ENCODE data around the gene PLCG2. TPM values are rescaled to one million over a fixed set of nuclear protein-coding genes. Genes with fewer than 3 reads are reported as not detected.

The PLCG2 gene
- total RNA-seq, 1 experiment from 2014 or later, result 3.8 TPM

DNA sequence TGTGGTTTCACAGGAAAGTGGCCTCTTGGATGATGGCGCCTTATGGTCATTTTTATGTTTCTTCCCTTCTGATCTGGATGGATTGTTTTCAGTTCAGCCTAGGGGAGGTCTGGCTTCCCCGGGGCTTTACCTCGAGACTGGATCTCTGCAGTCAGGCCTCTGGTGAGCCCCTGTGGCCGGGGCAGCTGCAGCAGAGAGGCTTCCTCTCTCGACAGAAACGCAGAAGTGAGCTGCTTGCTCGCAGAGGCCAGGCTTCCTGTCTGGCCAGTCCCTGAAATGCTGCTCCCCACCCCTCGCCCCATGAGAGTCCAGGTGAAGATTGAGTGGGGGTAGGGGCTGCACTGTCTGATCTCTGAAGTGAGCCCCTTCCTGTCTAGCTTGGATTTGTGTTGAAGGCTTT, 44.0 kb downstream of the PLCG2 start:
- DNase-seq (ENCODE audit: low read depth, low spot score), result no peak
- in situ Hi-C loops (cut with HindIII; ENCODE audit: low pct_unique_long_range_greater_than_20kb, low sequenced_read_pairs), result no loop called here

DNA sequence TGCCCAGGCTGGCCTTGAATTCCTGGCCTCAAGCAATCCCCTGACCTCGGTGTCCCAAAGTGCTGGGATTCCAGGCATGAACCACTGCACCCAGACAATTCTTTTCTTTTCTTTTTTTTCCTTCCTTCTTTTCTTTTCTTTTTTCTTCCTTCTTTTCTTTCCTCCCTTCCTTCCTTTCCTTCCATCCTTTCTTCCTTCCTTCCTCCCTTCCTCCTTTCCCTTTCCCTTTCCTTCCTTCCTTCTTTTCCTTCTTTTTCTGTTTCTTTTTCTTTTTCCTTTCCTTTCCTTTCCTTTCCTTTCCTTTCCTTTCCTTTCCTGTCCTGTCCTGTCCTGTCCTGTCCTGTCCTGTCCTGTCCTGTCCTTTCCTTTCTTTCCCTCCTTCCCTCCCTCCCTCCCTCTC, 44.6 kb downstream of the PLCG2 start:
- DNase-seq (ENCODE audit: low read depth, low spot score), result no peak
- in situ Hi-C loops (cut with HindIII; ENCODE audit: low pct_unique_long_range_greater_than_20kb, low sequenced_read_pairs), result no loop called here

DNA sequence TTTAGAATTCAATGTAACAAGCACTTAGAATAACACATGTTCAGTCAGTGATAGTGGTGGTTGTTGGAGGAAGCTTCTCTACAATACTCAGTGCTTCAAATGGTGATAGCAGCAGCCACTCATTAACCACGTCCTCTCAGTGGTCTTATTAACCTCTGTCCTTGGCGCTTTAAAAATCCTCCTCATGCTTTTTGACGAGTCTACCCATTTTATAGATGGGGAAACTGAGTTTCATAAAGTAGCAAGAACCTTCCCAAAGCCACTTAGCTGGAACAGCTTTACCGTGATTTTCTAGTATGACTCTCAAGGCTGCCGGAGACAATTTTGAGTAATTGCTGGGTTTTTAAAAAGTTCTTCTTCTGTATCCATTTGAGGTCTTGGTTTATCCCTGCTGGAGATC, 47.4 kb downstream of the PLCG2 start:
- DNase-seq (ENCODE audit: low read depth, low spot score), result no peak
- in situ Hi-C loops (cut with HindIII; ENCODE audit: low pct_unique_long_range_greater_than_20kb, low sequenced_read_pairs), result no loop called here

DNA sequence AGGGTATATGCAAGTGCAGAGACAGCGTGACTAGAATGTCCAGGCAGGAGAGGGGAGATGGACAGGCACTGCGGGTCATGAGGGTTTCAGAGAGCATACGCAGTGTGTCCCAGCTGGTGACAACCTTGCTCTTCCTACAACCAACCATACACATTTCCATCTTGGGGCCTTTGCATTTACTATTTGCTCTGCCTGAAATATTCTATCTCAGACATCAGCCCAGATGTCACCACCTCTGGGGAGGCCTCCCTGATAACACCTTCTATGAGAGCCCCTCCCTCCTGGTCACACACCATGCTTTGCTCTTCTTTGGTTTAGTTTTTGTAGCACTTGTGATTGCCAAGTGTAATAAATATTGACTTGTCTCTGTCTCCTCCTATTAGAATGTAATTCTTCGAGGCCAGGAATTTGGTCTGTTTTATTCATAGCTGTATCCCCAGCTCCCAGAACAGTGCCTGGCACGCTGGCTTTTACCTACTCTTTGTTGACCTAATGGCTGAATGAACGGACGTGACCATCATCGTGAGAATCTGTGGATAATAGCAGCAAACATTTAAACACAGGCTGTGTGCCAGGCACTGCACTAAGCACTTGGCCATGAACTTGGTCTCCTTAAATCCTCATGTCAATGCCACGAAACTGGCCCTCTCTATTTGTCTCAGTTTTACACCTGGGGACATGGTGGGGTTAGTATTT, 51.9 kb downstream of the PLCG2 start:
- no peak for DNase-seq (ENCODE audit: low read depth, low spot score)
- in situ Hi-C loops (cut with HindIII; ENCODE audit: low pct_unique_long_range_greater_than_20kb, low sequenced_read_pairs), result no loop called here

DNA sequence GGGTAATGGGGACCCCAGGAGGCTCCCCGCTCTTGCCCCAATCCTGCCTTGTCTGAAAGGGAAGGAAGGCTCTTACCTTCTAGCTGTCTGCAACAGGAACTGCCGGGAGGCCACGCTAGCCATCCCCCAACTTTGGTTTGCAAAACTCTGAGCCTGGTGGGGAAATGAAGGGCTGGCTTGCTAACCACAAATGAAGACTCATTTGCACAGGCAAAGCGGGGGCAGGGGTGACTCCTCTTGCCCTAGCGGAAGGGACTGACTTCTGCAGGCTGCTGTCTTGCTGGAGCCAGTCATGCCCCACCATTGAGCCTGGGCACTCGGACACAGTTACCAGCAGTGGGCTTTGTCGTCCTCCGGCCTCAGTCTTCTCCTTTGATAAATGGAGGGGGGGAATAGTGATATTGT, 52.6 kb downstream of the PLCG2 start:
- DNase-seq (ENCODE audit: low read depth, low spot score), result no peak
- in situ Hi-C loops (cut with HindIII; ENCODE audit: low pct_unique_long_range_greater_than_20kb, low sequenced_read_pairs), result no loop called here

DNA sequence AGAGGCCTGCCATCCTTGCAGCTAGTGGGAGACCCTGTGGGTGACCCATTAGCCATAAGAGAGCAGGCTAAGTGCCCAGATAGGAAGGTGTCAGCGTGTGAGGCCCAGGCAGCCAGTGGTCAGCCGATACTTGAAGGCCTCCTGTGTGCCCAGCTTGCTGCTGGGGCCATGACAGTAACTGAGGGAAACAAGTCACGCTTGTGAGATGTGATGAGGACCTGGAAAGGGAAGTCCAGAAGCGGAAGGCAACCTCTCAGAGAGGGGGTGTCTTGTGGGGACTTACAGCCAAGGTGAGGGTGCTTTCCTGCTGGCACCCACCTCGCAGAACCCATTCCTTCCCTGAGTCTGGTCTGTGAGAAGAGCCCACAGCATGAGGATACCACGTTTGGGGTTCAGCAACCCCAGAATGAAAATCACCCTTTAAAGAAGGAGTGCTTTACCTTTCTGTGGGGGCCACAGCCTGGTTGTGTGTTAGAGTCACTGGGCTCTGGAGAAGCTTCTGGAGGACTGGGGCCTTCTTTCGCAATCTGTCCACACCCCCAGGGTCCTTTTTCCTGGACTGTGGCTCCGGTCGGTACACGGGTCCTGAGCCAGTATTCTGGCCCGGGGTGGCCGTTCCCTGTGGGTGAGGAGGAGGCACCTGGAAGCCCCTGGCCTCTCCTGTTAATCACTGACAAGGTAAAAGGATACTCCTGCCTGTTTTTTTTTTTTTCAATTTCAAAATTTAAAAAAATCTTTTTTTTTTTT, 53.9 kb downstream of the PLCG2 start:
- in situ Hi-C loops (cut with HindIII; ENCODE audit: low pct_unique_long_range_greater_than_20kb, low sequenced_read_pairs), result no loop called here
- DNase-seq (ENCODE audit: low read depth, low spot score), result no peak

DNA sequence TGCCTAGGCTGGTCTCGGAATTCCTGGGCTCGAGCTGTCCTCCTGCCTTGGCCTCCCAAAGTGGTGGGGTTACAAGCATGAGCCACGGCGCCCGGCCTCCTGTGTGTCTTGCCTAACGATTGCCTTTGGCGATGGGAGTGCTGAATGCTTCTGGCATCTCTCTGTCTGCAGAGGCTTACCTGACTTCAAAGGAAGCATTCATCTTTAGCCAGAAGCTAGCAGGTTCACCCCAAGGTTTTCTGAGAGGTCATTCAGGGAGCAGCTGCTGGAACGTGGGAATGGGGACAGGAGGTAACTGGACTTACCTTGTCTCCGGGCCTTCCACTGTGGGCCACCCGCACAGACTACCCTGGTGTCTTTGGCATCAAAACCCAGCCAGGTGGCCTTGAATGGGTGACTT, 54.7 kb downstream of the PLCG2 start:
- in situ Hi-C loops (cut with HindIII; ENCODE audit: low pct_unique_long_range_greater_than_20kb, low sequenced_read_pairs), result no loop called here
- no peak for DNase-seq (ENCODE audit: low read depth, low spot score)

DNA sequence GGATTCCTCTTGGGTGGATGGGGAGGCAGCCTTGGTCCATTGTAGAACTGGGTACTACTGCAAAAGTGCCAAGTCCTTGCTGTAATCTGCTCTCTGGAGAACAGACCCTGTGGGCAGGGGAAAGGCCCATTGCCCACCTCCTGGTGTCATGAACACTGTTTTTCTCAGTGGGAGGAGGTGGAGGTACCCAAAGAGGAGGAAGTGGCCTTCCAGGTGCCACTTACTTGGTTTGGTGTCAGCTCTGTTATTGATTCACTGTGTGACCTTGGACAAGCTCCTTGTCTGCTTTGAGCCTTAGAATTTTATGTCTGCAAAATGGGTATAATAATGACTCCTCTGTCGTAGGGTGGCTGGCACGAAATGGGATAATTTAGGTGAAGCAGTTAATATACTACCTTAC, 55.8 kb downstream of the PLCG2 start:
- no peak for DNase-seq (ENCODE audit: low read depth, low spot score)
- in situ Hi-C loops (cut with HindIII; ENCODE audit: low pct_unique_long_range_greater_than_20kb, low sequenced_read_pairs), result no loop called here

DNA sequence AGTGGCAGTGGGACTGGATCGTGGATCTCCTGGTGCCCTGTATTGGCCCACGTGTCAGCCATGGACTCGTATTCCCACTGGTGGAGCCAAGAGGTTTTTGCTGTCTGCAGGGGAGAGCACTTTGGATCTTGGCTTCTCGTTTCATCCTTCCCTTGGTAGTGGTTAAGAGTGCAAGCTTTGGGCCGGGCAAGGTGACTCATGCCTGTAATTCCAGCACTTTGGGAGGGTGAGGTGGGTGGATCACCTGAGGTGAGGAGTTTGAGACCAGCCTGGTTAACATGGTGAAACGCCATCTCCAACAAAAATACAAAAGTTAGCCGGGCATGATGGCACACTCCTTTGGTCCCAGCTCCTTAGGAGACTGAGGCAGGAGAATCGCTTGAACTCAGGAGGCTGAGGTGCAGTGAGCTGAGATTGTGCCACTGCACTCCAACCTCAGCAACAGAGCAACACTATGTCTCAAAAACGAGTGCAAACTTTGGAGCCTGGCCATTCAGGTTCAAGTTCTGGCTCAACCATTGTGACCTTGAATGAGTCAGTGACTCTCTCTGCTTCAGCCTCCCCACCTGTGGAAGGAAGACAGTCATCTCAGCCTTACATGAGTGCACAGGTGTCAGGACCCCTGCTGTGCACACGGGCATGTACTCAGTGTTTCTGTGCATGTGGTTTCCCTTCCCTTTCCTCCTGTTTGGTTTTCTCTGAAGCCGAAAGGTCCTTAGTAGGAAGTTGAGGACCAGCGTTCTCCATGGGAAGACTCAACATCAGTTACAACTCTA, 57.4 kb downstream of the PLCG2 start:
- DNase-seq (ENCODE audit: low read depth, low spot score), result no peak
- in situ Hi-C loops (cut with HindIII; ENCODE audit: low pct_unique_long_range_greater_than_20kb, low sequenced_read_pairs), result no loop called here

DNA sequence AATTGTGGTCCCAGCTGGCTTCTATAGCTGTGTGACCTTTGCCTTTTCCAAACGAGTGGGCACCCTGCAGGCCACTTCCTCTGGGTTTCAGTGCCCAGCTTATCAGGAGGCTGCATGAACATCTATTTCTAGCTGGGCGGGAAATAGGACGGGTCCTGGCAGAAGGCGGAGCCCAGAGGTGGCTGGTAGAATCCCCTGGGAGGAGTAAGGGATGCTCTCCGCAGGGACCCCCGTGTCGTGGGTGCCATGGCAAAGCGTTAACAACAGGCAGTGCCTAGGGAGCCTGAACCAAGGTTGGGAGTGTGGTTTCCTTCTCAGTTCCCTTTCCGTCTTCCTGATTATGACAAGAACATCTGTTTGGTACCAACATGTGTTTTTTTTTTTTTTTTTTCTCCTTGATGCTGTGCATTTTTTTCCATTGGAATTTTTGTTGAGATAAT, 58.2 kb downstream of the PLCG2 start:
- in situ Hi-C loops (cut with HindIII; ENCODE audit: low pct_unique_long_range_greater_than_20kb, low sequenced_read_pairs), result no loop called here
- no peak for DNase-seq (ENCODE audit: low read depth, low spot score)

DNA sequence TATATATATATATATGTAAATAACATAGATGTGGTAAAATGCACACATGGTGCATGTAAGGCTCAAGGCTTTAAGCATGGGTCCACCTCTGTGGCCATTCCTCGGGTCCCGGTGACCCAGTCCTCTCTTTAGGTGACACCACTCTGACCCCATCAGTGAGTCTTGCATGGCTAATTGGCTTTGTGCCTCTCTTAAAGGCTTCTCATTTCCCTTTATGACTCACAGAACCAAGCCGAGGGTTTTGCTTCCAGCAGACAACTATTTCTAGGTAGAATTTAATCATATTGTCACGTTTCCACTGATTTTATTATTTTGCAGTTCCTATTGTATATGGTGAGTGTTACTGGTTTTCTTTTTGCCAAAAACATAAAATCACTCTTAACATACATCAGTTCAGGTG, 59.7 kb downstream of the PLCG2 start:
- DNase-seq (ENCODE audit: low read depth, low spot score), result no peak
- in situ Hi-C loops (cut with HindIII; ENCODE audit: low pct_unique_long_range_greater_than_20kb, low sequenced_read_pairs), result no loop called here

DNA sequence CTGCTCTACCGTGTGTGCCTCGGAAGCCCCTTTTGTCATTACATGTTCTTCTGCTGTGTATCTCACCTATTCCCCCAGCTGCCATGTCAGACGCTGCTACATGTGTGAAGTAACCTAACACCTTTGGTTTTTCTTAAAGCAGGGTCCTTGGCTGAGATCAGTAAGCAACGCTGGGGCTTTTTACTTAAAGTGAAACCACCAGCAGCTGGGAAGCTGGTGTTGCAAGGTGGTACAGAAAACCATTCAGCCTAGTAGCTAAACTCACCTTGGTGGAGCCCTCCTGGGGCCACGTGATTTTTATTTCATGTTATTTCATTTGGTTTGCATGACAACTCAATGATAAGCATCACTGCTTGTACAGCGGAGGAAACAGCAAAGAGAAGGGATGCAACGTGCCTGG, 62.6 kb downstream of the PLCG2 start:
- DNase-seq (ENCODE audit: low read depth, low spot score), result no peak
- in situ Hi-C loops (cut with HindIII; ENCODE audit: low pct_unique_long_range_greater_than_20kb, low sequenced_read_pairs), result no loop called here

DNA sequence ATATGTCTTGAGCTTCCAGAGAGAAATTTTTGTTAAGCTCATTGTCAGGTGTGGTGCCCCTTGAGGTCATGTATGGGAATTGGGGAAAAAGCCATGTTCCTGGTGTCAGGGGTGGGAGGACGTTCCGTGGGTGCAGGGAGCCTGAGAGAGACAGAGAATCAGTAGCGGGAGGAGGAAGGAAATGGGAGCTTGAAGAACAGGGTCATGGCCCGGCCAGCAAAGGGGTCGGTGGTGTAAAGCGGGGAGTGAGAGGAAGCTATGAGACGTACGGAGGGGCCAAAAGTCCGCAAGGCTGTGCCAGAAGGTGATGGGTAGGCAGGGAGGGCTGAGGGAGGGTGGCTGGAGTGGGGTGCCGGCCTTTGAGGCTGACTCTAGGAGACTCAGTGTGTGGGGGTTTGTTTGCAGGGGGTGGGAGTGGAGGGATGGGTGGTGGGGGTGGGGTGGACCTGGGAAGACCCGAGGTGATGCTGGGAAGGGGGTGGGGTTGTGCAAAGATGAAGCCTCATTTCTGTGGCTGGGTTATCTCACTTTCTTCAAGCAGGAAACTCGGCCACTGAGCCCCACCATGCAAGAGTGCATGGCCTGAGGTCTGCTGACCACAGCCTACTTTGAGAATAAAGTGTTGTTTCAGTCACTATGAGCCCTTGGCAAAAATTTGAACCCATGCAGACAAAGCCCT, 63.6 kb downstream of the PLCG2 start:
- DNase-seq (ENCODE audit: low read depth, low spot score), result peak; percentile 2
- in situ Hi-C loops (cut with HindIII; ENCODE audit: low pct_unique_long_range_greater_than_20kb, low sequenced_read_pairs), result no loop called here

DNA sequence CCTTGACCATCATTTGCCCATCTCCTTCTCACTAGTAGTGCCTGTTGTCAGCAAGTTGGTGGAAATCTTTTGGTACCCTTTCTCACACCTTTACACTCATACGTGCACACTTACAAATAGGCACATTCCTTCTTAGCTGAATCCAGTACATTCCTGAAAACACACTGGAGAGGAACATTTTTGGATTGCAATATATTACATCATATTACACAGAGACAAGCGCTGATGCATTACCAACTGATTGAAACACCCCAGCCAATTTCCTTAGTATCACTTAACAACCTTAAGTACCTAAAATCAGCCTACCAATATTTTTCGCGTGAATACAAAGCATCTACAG, 64.1 kb downstream of the PLCG2 start:
- in situ Hi-C loops (cut with HindIII; ENCODE audit: low pct_unique_long_range_greater_than_20kb, low sequenced_read_pairs), result no loop called here
- DNase-seq (ENCODE audit: low read depth, low spot score), result no peak

DNA sequence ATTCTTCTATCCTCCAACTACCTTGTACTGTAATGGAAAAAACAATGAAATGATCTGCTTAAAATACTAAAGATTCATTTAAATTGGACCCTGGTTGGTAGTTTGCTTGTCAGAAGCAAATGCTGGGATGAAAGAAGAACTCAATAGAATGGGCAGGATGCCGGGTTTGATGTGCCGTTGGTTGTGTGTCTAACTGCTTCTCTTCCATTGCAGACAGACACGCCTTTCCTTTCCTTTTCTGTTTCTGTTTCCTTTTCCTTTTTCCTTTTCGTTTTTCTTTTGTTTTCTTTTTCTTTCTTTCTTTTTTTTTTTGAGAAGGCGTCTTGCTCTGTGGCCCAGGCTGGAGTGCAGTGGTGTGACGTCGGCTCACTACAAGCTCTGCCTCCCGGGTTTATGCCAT, 64.6 kb downstream of the PLCG2 start:
- in situ Hi-C loops (cut with HindIII; ENCODE audit: low pct_unique_long_range_greater_than_20kb, low sequenced_read_pairs), result no loop called here
- DNase-seq (ENCODE audit: low read depth, low spot score), result no peak

DNA sequence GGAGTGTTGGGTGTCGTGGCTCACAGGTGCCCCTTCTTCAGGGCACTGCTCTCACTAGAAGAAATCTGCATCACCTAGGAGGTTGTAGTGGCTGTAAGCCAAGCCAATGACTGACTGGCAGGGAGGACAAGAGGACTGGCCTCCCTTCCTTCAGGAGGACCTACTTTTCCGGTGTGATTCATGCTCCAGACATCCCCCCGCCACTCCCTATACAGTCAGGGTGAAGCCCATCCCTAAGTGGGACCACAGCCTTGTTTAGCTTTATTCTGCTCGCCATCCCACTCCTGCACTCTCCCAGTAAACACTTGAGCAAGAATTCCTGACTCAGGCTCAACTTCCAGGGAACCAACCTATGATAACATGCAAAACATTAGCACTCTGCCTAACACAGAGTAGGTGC, 67.0 kb downstream of the PLCG2 start:
- in situ Hi-C loops (cut with HindIII; ENCODE audit: low pct_unique_long_range_greater_than_20kb, low sequenced_read_pairs), result no loop called here
- DNase-seq (ENCODE audit: low read depth, low spot score), result no peak

DNA sequence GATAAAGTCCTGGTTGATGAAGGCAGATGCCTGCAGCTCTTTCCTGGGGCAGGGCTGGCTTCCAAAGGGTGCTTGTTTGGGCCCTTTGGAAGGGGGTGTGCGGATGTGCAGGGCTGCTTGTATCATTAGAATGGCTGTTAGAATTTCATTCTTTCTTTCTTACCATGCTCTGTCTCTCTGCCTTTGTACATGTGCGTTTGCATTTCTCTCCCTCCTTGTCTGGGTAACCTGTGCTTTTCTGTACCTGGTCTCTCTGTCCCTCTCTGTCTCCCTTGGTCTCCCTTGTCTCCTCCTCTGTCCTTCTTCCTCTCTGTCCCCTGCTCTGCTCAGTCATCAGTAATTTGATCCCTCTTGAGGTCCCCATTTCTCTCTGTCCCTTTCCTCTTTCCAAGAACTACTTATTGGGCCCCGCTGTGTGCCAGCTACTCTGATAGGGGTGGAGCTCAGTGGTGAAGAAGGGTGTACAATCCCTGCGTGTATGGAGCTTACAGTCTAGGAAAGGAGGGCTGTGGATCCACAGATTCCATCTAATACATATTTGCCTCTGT, 69.3 kb downstream of the PLCG2 start:
- in situ Hi-C loops (cut with HindIII; ENCODE audit: low pct_unique_long_range_greater_than_20kb, low sequenced_read_pairs), result no loop called here
- DNase-seq (ENCODE audit: low read depth, low spot score), result no peak
